OCI-LY3 (cell line): ENCODE results near the gene TMEM132A.
A peak's percentile ranks its signal among the peaks of the same experiment; 100 is the strongest.

ENCODE experiments used
- H2AFZ ChIP-seq: fragments of 200-600, 300-600 bp; shearing (Covaris generic); 2 replicates; pipeline ENCODE4 v1.6.0; 2014; ENCODE audit warnings: antibody characterized with exemption, low read depth, low read length
- H3K27ac ChIP-seq: fragments of 200-600, 300-600 bp; sonication (generic); 2 replicates; pipeline ENCODE4 v1.5.1; 2014; ENCODE audit warnings: mild to moderate bottlenecking, low read length, moderate library complexity, mixed read lengths
- H3K27me3 ChIP-seq: fragments of 200-600, 300-600 bp; sonication (generic); 2 replicates; pipeline ENCODE4 v1.6.1; 2014; ENCODE audit warnings: low read depth, low read length, mixed read lengths
- H3K36me3 ChIP-seq: fragments of 200-600, 300-600 bp; sonication (generic); replicated peaks from 2 replicates; pipeline ENCODE3; 2014; ENCODE audit warnings: low read depth, low read length, mixed read lengths
- H3K4me1 ChIP-seq: fragments of 300-600, 200-600 bp; sonication (generic); 2 replicates; pipeline ENCODE4 v1.6.1; 2014; ENCODE audit warnings: low read length, mixed read lengths
- H3K4me2 ChIP-seq: fragments of 200-600, 300-600 bp; sonication (generic); 2 replicates; pipeline ENCODE4 v1.6.1; 2014; ENCODE audit warnings: low read length, mixed read lengths
- H3K4me3 ChIP-seq: fragments of 300-600, 200-600 bp; sonication (generic); 2 replicates; pipeline ENCODE4 v1.5.1; 2014; ENCODE audit warnings: antibody characterized with exemption, mild to moderate bottlenecking, low read length, moderate library complexity
- H3K79me2 ChIP-seq: fragments of 300-600, 200-600 bp; shearing (Covaris generic); 2 replicates; pipeline ENCODE4 v1.6.1; 2014; ENCODE audit warnings: mild to moderate bottlenecking, low read length, mixed read lengths
- H3K9ac ChIP-seq: fragments of 300-600, 200-600 bp; shearing (Covaris generic); 2 replicates; pipeline ENCODE4 v1.6.0; 2014; ENCODE audit warnings: mild to moderate bottlenecking, low read length, moderate library complexity
- H3K9me3 ChIP-seq: fragments of 200-600, 300-600 bp; shearing (Covaris generic); 2 replicates; pipeline ENCODE4 v1.6.1; 2014; ENCODE audit warnings: low read length, mixed read lengths; ENCODE audit not compliant: insufficient read depth
- H4K20me1 ChIP-seq: fragments of 200-600, 300-600 bp; sonication (generic); 2 replicates; pipeline ENCODE4 v1.6.1; 2016; ENCODE audit warnings: low read length, mixed read lengths; ENCODE audit not compliant: insufficient read depth
- EZH2phosphoT487 ChIP-seq: fragments of 200-600 bp; shearing (Covaris generic); IDR thresholded peaks from 2 replicates; pipeline ENCODE4 v1.6.1; 2018; ENCODE audit warnings: antibody characterized with exemption, mixed run types, low read depth
- TF ChIP-seq, protein P1 (sequence below): fragments of 200-600, 300-600 bp; sonication (generic); IDR thresholded peaks from 2 replicates; pipeline ENCODE4 v1.5.1; 2014; ENCODE audit warnings: antibody characterized with exemption, low read length, low read depth

The TMEM132A gene

DNA sequence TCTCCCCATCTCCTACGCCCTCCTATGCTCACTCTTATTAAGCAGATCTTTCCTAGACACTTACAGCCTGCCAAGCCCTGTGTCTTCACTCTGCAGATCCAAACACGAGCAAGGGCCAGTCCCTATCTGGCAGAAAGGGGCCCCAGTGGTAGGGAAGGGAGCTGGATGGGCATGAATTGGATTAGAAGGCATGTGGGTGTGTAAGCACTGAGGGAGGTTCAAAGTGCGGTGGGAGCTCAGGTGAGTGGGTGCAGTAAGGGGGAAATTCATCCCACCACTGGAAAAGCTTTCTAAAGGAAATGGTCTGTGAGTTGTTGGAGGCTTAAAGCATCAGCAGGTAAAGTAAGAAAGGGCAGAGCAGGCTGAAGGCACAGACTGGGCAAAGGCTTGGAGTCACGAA, 5.5 kb downstream of the TMEM132A start:
- no peak overlapping the region for H3K27ac ChIP-seq
- no peaks in the 10 kb centered on the region for H4K20me1 ChIP-seq
- no peaks in the 10 kb centered on the region for H3K79me2 ChIP-seq
- H3K27me3 ChIP-seq, result no peaks in the 10 kb centered on the region
- peaks cover 12% of the 10 kb centered on the region for H3K36me3 ChIP-seq
- H3K9me3 ChIP-seq, result no peaks in the 10 kb centered on the region
- H3K9ac ChIP-seq, result no peak overlapping the region
- H3K4me3 ChIP-seq, result no peak overlapping the region
- peaks cover 56% of the 10 kb centered on the region for H3K4me1 ChIP-seq
- TF ChIP-seq, protein P1, sequence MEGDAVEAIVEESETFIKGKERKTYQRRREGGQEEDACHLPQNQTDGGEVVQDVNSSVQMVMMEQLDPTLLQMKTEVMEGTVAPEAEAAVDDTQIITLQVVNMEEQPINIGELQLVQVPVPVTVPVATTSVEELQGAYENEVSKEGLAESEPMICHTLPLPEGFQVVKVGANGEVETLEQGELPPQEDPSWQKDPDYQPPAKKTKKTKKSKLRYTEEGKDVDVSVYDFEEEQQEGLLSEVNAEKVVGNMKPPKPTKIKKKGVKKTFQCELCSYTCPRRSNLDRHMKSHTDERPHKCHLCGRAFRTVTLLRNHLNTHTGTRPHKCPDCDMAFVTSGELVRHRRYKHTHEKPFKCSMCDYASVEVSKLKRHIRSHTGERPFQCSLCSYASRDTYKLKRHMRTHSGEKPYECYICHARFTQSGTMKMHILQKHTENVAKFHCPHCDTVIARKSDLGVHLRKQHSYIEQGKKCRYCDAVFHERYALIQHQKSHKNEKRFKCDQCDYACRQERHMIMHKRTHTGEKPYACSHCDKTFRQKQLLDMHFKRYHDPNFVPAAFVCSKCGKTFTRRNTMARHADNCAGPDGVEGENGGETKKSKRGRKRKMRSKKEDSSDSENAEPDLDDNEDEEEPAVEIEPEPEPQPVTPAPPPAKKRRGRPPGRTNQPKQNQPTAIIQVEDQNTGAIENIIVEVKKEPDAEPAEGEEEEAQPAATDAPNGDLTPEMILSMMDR, result no peak
- no peak for TF ChIP-seq EZH2phosphoT487
- H2AFZ ChIP-seq, result no peak overlapping the region
- H3K4me2 ChIP-seq, result no peak overlapping the region

DNA sequence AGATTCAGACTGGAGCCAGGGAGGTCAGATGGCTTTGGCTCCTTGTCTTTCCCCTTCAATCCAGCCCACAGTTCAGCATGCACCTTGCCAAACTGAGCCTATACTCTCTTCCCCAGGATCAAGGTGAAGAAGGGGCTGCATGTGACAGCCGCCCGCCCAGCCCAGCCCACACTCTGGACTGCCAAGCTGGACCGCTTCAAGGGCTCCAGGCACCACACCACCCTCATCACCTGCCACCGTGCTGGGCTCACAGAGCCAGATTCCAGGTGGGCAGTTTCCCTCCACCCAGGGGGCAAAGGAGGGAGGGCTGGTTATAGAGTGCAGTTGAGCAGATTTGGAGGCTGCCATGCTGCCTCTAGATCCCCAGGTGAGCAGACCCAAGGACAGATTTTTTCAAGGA, 6.1 kb downstream of the TMEM132A start:
- Histone ChIP-seq H3K36me3 (peaks cover 16% of the 10 kb centered on the region), H3K4me1 (peaks cover 57% of the 10 kb centered on the region), H4K20me1 (peaks cover 6% of the 10 kb centered on the region; the same call in 1 of the 2 replicates), H3K4me2 (no peak overlapping the region), H3K27me3 (no peaks in the 10 kb centered on the region), H3K4me3 (no peak overlapping the region), H3K27ac (no peak overlapping the region), H3K9me3 (no peaks in the 10 kb centered on the region), H2AFZ (no peak overlapping the region), H3K79me2 (no peaks in the 10 kb centered on the region), H3K9ac (no peak overlapping the region)
- TF ChIP-seq, protein P1, result no peak
- no peak for TF ChIP-seq EZH2phosphoT487

DNA sequence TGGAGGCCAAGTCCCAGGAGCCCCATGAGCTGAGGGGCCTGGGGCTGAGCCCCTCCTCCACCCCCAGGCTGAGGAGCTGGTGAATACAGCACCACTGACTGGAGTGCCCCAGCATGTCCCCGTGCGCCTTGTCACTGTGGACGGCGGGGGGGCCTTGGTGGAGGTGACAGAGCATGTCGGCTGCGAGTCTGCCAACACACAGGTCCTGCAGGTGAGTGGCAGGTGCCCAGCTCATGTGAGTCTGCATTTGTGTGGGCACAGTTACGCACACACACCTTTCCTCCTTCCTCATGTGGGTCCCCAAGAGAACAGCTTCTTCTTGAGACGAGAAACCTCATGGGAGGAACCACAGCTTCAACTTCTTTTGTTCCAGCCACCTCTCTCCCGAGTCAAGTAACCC, 7.7 kb downstream of the TMEM132A start:
- Histone ChIP-seq H3K9ac (peak overlapping the region; percentile 49), H4K20me1 (peaks cover 21% of the 10 kb centered on the region), H3K4me3 (peak overlapping the region; percentile 56), H3K36me3 (peaks cover 18% of the 10 kb centered on the region), H3K4me2 (peak overlapping the region; percentile 91), H3K79me2 (no peaks in the 10 kb centered on the region), H3K27ac (peak overlapping the region; percentile 84), H3K9me3 (no peaks in the 10 kb centered on the region), H2AFZ (no peak overlapping the region), H3K4me1 (peaks cover 55% of the 10 kb centered on the region), H3K27me3 (no peaks in the 10 kb centered on the region)
- TF ChIP-seq, protein P1, result no peak
- TF ChIP-seq EZH2phosphoT487, result no peak

DNA sequence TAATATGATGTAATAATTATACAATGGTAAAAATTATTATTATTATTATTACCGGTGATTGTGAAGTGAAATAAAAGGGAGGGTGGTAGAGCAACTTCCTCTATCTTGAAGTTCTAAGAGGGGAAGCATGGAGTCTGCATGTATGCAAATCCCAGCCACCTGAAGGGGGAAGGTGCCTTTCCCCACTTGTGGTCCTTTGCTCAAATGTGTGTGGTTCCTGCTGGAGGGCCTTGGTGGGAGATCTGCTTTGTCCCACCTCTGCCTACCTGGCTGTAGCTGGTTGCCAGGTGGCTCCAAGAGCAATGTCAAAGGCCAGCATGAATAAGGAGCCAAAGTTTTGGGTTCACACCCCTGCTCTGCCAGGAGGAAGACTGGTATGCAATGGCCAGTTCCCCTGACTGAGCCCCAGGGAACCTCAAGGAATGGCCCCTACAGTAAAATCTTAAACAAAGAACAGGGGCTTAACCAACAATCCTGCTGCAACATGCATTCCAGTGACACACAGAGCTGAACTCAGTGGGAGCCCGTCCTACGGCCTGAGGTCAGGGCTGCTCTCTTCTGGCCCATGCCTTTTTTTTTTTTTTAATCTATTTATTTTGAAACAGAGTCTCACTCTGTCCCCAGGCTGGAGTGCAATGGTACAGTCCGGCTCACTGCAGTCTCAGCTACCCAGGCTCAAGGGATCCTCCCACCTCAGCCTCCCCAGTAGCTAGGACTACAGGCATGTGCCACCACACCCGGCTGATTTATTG, 8.5 kb downstream of the TMEM132A start:
- H3K9me3 ChIP-seq, result no peaks in the 10 kb centered on the region
- H3K36me3 ChIP-seq, result peaks cover 27% of the 10 kb centered on the region

More for the DNA sequence above, 8.5 kb downstream of the TMEM132A start:
- H3K4me3 ChIP-seq, result peak overlapping the region; percentile 56; the same call in 1 of the 2 replicates
- H3K27me3 ChIP-seq, result no peaks in the 10 kb centered on the region
- H4K20me1 ChIP-seq, result peaks cover 30% of the 10 kb centered on the region
- no peak overlapping the region for H2AFZ ChIP-seq
- H3K27ac ChIP-seq, result peak overlapping the region; percentile 84
- H3K4me2 ChIP-seq, result peak overlapping the region; percentile 91
- H3K9ac ChIP-seq, result peak overlapping the region; percentile 49
- TF ChIP-seq, protein P1, result no peak
- TF ChIP-seq EZH2phosphoT487, result no peak
- H3K4me1 ChIP-seq, result peaks cover 55% of the 10 kb centered on the region
- no peaks in the 10 kb centered on the region for H3K79me2 ChIP-seq
